Ishikawa (cell line): ENCODE results near the gene SHC4.

ENCODE experiments used
- CEBPB ChIP-seq: IDR thresholded peaks from 2 replicates; pipeline ENCODE4 v1.6.1; 2012
- CREB1 ChIP-seq: IDR thresholded peaks from 2 replicates; pipeline ENCODE4 v1.6.1; 2012; ENCODE audit warnings: low read depth
- EGR1 ChIP-seq: IDR thresholded peaks from 2 replicates; pipeline ENCODE4 v1.6.1; 2012
- EP300 ChIP-seq: IDR thresholded peaks from 2 replicates; pipeline ENCODE4 v1.6.1; 2012; ENCODE audit warnings: borderline replicate concordance
- FOXM1 ChIP-seq: IDR thresholded peaks from 2 replicates; pipeline ENCODE4 v1.6.1; 2012; ENCODE audit warnings: low read depth, borderline replicate concordance
- NFIC ChIP-seq: IDR thresholded peaks from 2 replicates; pipeline ENCODE4 v1.6.1; 2012
- RAD21 ChIP-seq: IDR thresholded peaks from 2 replicates; pipeline ENCODE4 v1.6.1; 2012; ENCODE audit warnings: low read depth
- TAF1 ChIP-seq: IDR thresholded peaks from 2 replicates; pipeline ENCODE4 v1.6.1; 2012; ENCODE audit warnings: low read depth, mild to moderate bottlenecking
- TCF12 ChIP-seq: IDR thresholded peaks from 2 replicates; pipeline ENCODE4 v1.6.1; 2012; ENCODE audit warnings: low read depth
- TEAD4 ChIP-seq: IDR thresholded peaks from 2 replicates; pipeline ENCODE4 v1.6.1; 2012
- YY1 ChIP-seq: IDR thresholded peaks from 2 replicates; pipeline ENCODE4 v1.6.1; 2012; ENCODE audit warnings: low read depth
- ZBTB7A ChIP-seq: IDR thresholded peaks from 2 replicates; pipeline ENCODE4 v1.6.1; 2012; ENCODE audit warnings: low read depth
- TF ChIP-seq, protein P1 (sequence below): IDR thresholded peaks from 2 replicates; pipeline ENCODE4 v1.6.1; 2012
- TF ChIP-seq, protein P2 (sequence below): IDR thresholded peaks from 2 replicates; pipeline ENCODE4 v1.6.1; 2012; ENCODE audit warnings: low read depth, mild to moderate bottlenecking
- TF ChIP-seq, protein P3 (sequence below): IDR thresholded peaks from 2 replicates; pipeline ENCODE4 v1.6.1; 2012

The SHC4 gene

DNA sequence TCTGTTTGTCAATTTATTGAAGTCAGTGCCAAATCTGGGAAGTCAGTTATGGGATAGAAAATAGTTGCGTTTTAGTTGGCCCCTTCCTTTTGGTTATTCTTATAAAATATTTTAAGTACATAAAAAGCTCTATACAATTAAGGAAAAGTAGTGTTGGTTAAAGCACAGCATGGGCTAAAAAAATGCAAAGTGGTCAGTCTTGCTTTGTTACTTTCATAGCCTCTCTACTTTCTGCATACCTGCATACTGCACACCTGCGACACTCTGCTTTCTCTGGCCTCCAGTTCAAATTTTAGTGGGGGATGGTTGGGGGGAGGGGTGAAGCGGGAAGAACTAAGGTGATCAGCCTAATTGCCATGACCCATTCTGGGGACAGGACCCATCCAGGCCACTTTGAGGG is 21.8 kb upstream of the SHC4 start:
- TF ChIP-seq ZBTB7A (no peak), CEBPB (no peak), EGR1 (no peak), TEAD4 (no peak), NFIC (no peak), RAD21 (no peak), YY1 (no peak), EP300 (no peak), TAF1 (no peak), FOXM1 (no peak)
- TF ChIP-seq, protein P1, sequence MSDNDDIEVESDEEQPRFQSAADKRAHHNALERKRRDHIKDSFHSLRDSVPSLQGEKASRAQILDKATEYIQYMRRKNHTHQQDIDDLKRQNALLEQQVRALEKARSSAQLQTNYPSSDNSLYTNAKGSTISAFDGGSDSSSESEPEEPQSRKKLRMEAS = no peak
- TF ChIP-seq, protein P2, sequence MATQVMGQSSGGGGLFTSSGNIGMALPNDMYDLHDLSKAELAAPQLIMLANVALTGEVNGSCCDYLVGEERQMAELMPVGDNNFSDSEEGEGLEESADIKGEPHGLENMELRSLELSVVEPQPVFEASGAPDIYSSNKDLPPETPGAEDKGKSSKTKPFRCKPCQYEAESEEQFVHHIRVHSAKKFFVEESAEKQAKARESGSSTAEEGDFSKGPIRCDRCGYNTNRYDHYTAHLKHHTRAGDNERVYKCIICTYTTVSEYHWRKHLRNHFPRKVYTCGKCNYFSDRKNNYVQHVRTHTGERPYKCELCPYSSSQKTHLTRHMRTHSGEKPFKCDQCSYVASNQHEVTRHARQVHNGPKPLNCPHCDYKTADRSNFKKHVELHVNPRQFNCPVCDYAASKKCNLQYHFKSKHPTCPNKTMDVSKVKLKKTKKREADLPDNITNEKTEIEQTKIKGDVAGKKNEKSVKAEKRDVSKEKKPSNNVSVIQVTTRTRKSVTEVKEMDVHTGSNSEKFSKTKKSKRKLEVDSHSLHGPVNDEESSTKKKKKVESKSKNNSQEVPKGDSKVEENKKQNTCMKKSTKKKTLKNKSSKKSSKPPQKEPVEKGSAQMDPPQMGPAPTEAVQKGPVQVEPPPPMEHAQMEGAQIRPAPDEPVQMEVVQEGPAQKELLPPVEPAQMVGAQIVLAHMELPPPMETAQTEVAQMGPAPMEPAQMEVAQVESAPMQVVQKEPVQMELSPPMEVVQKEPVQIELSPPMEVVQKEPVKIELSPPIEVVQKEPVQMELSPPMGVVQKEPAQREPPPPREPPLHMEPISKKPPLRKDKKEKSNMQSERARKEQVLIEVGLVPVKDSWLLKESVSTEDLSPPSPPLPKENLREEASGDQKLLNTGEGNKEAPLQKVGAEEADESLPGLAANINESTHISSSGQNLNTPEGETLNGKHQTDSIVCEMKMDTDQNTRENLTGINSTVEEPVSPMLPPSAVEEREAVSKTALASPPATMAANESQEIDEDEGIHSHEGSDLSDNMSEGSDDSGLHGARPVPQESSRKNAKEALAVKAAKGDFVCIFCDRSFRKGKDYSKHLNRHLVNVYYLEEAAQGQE = no peak
- TF ChIP-seq, protein P3, sequence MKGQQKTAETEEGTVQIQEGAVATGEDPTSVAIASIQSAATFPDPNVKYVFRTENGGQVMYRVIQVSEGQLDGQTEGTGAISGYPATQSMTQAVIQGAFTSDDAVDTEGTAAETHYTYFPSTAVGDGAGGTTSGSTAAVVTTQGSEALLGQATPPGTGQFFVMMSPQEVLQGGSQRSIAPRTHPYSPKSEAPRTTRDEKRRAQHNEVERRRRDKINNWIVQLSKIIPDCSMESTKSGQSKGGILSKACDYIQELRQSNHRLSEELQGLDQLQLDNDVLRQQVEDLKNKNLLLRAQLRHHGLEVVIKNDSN = no peak

DNA sequence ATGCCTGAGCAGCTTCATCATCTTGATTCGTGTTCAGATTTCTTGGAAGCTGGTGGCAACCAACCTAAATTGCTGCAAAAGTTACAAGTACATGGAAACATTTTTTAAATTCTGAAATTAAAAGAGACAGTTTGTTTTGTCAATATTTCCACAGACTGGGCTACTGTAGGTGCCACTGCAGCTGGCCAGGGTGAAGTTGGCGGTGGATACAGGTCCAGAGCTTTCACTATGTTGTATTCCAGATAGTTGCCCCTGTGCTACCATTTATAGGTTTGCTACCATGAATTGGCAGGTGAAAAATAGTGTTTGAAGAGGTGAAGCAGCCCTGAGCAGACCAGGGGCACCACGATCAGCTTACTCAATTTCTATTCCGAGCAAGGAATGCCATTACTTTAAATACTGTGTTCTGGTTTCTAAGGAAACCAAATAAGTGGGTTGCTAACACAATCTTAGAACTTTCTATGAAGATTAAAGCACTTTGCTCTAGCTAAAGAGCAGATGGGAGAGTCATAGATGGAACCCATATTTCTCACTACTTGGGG is 21.2 kb upstream of the SHC4 start:
- TF ChIP-seq TCF12 = no peak
- TF ChIP-seq, protein P1 = no peak
- TF ChIP-seq EP300 = no peak
- TF ChIP-seq ZBTB7A = no peak
- no peak for TF ChIP-seq FOXM1
- no peak for TF ChIP-seq RAD21
- TF ChIP-seq, protein P3 = no peak
- no peak for TF ChIP-seq TEAD4
- TF ChIP-seq, protein P2 = no peak
- TF ChIP-seq NFIC = no peak
- TF ChIP-seq CREB1 = no peak
- TF ChIP-seq YY1 = no peak
- no peak for TF ChIP-seq EGR1

DNA sequence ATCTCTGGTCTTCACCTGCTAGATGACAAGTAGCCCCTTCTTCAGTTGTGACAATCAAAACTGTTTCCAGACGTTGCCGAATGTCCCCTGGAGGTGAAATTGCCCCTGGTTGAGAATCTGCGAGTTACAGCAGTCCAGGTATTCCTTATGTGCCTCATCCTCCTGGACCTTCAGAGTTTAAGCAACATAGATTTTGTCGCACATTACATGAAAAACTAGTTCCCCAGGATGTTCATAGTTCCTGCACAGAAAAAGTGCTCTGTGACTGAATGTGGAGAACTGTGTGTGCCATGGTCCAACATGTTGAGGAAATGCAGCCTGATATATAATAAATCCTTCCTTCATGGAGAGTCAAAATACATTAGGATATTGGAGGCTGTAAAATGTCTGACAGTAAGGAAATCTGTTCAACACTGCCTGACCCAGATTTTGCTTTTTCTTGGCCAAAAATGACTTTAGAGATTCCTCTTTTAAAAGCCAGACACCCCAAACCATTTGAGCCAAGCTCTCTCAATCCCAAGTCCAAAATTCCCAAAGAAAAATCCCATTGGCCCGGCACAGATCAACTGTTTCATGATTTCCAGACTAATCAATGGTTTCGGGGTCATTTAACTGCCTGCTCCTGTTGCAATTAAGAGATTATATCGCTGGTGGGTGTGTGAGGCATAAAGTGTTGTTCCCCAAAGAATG is 20.4 kb upstream of the SHC4 start:
- TF ChIP-seq, protein P1 = no peak
- no peak for TF ChIP-seq FOXM1
- no peak for TF ChIP-seq TAF1
- no peak for TF ChIP-seq CREB1
- no peak for TF ChIP-seq YY1
- no peak for TF ChIP-seq ZBTB7A

DNA sequence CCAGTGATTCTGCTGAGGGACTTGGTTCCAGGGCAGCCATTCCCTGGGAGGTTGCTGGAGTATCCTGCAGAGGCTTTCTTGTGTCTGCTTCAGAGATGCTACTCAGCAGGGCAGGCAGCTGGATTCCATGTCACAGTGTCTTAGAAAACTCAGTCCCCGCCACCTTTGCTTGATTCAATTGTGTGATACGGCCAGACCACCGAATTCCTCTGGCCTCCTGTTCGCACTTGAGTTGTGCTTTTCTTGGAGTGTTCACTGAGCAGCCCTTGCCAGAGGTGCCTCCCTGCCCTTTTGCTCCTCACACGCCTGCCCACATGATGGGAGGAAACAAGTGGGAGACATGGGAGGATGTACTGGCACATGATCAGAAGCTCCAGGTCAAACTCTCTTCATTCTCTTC is 19.6 kb upstream of the SHC4 start:
- TF ChIP-seq CREB1 (no peak), YY1 (no peak), TEAD4 (no peak), RAD21 (no peak), CEBPB (no peak), ZBTB7A (no peak), FOXM1 (no peak), NFIC (no peak)
- TF ChIP-seq, protein P2 = no peak
